ENCODE data around the gene ANP32E. TPM values are rescaled to one million over a fixed set of nuclear protein-coding genes. Genes with fewer than 3 reads are reported as not detected.

ANP32E gene
- total and polyA plus RNA-seq, 9 of the 15 experiments (the other 6 are each of a cell fraction or from before 2014, with no cell fraction given) = 60.4 to 197 (median 104) TPM

- TF ChIP-seq, protein P1, sequence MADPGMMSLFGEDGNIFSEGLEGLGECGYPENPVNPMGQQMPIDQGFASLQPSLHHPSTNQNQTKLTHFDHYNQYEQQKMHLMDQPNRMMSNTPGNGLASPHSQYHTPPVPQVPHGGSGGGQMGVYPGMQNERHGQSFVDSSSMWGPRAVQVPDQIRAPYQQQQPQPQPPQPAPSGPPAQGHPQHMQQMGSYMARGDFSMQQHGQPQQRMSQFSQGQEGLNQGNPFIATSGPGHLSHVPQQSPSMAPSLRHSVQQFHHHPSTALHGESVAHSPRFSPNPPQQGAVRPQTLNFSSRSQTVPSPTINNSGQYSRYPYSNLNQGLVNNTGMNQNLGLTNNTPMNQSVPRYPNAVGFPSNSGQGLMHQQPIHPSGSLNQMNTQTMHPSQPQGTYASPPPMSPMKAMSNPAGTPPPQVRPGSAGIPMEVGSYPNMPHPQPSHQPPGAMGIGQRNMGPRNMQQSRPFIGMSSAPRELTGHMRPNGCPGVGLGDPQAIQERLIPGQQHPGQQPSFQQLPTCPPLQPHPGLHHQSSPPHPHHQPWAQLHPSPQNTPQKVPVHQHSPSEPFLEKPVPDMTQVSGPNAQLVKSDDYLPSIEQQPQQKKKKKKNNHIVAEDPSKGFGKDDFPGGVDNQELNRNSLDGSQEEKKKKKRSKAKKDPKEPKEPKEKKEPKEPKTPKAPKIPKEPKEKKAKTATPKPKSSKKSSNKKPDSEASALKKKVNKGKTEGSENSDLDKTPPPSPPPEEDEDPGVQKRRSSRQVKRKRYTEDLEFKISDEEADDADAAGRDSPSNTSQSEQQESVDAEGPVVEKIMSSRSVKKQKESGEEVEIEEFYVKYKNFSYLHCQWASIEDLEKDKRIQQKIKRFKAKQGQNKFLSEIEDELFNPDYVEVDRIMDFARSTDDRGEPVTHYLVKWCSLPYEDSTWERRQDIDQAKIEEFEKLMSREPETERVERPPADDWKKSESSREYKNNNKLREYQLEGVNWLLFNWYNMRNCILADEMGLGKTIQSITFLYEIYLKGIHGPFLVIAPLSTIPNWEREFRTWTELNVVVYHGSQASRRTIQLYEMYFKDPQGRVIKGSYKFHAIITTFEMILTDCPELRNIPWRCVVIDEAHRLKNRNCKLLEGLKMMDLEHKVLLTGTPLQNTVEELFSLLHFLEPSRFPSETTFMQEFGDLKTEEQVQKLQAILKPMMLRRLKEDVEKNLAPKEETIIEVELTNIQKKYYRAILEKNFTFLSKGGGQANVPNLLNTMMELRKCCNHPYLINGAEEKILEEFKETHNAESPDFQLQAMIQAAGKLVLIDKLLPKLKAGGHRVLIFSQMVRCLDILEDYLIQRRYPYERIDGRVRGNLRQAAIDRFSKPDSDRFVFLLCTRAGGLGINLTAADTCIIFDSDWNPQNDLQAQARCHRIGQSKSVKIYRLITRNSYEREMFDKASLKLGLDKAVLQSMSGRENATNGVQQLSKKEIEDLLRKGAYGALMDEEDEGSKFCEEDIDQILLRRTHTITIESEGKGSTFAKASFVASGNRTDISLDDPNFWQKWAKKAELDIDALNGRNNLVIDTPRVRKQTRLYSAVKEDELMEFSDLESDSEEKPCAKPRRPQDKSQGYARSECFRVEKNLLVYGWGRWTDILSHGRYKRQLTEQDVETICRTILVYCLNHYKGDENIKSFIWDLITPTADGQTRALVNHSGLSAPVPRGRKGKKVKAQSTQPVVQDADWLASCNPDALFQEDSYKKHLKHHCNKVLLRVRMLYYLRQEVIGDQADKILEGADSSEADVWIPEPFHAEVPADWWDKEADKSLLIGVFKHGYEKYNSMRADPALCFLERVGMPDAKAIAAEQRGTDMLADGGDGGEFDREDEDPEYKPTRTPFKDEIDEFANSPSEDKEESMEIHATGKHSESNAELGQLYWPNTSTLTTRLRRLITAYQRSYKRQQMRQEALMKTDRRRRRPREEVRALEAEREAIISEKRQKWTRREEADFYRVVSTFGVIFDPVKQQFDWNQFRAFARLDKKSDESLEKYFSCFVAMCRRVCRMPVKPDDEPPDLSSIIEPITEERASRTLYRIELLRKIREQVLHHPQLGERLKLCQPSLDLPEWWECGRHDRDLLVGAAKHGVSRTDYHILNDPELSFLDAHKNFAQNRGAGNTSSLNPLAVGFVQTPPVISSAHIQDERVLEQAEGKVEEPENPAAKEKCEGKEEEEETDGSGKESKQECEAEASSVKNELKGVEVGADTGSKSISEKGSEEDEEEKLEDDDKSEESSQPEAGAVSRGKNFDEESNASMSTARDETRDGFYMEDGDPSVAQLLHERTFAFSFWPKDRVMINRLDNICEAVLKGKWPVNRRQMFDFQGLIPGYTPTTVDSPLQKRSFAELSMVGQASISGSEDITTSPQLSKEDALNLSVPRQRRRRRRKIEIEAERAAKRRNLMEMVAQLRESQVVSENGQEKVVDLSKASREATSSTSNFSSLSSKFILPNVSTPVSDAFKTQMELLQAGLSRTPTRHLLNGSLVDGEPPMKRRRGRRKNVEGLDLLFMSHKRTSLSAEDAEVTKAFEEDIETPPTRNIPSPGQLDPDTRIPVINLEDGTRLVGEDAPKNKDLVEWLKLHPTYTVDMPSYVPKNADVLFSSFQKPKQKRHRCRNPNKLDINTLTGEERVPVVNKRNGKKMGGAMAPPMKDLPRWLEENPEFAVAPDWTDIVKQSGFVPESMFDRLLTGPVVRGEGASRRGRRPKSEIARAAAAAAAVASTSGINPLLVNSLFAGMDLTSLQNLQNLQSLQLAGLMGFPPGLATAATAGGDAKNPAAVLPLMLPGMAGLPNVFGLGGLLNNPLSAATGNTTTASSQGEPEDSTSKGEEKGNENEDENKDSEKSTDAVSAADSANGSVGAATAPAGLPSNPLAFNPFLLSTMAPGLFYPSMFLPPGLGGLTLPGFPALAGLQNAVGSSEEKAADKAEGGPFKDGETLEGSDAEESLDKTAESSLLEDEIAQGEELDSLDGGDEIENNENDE (IDR thresholded peaks at IDR 0.05; ENCODE audit: low read depth, low read length) = no peak
- TF ChIP-seq ARID4B (CRISPR knock-in tag; IDR thresholded peaks at IDR 0.05) (peak; percentile 84), ZNF24 (IDR thresholded peaks at IDR 0.05) (no peak), ELK1 (CRISPR knock-in tag; IDR thresholded peaks at IDR 0.05) (no peak), ZEB2 (IDR thresholded peaks at IDR 0.05) (peak; percentile 66), ZNF717 (CRISPR knock-in tag; IDR thresholded peaks at IDR 0.05) (no peak), SMAD4 (CRISPR knock-in tag; conservative IDR thresholded peaks at IDR 0.05) (0 out of 2 replicates have a peak, but pooled peaks have one; percentile 25), RBM15 (IDR thresholded peaks at IDR 0.05; ENCODE audit: insufficient read depth, low read length) (no peak), CHD2 (IDR thresholded peaks at IDR 0.05; ENCODE audit: low read depth, low read length) (peak; percentile 83), MBD2 (IDR thresholded peaks at IDR 0.05; ENCODE audit: borderline replicate concordance, low read depth) (peak; percentile 98), ZNF41 (CRISPR knock-in tag; conservative IDR thresholded peaks at IDR 0.05) (no peak)
These were observed at the start of gene ANP32E (continued) for GRCh38 chr1:150235852-150236613.

Measured in K562 (cell line).